Kidney (tissue), 14 donors: Measurements from ENCODE around the gene MPDU1. TPM values are rescaled to one million over a fixed set of nuclear protein-coding genes. Genes with fewer than 3 reads are reported as not detected.

Experiments
- DNase-seq, 5 donors: peaks; one replicate each; pipeline ENCODE4 v3.0.0-alpha.2; 2013 to 2020
- FAIRE-seq: peaks from 2 replicates; lab custom pipeline; 2012; peaks lifted over from hg19 to GRCh38; lab: Jason Lieb, UNC
- H3K27ac ChIP-seq, 2 donors: one replicate each; pipeline ENCODE4 v1.7.0; 2013; ENCODE audit warnings: low read depth in 2 of 2, low read length in 2 of 2, inconsistent platforms in 1 of 2
- H3K27me3 ChIP-seq: one replicate; pipeline ENCODE4 v1.7.1; 2013; ENCODE audit warnings: low read length, inconsistent platforms; ENCODE audit not compliant: control insufficient read depth, insufficient read depth
- H3K36me3 ChIP-seq, 3 donors: one replicate each; pipeline versions ENCODE4 v1.7.0 to v1.7.1; 2013; ENCODE audit warnings: low read length in 3 of 3, control low read depth in 1 of 3, inconsistent platforms in 1 of 3; ENCODE audit not compliant: insufficient read depth in 3 of 3, control insufficient read depth in 2 of 3
- H3K4me1 ChIP-seq, 3 donors: one replicate each; pipeline versions ENCODE4 v1.7.0 to v1.7.1; 2013; ENCODE audit warnings: low read length in 3 of 3, inconsistent platforms in 1 of 3, low read depth in 1 of 3; ENCODE audit not compliant: control insufficient read depth in 2 of 3, insufficient read depth in 2 of 3
- H3K4me3 ChIP-seq, 3 donors: one replicate each; pipeline versions ENCODE4 v1.7.0 to v1.8.1; 2013; ENCODE audit warnings: low read length in 3 of 3, control low read depth in 1 of 3, inconsistent platforms in 1 of 3
- H3K9ac ChIP-seq, 3 donors: one replicate each; pipeline versions ENCODE4 v1.7.0 to v1.7.1; 2013; ENCODE audit warnings: low read length in 3 of 3, control low read depth in 1 of 3, inconsistent platforms in 1 of 3
- H3K9me3 ChIP-seq, 3 donors: one replicate each; pipeline versions ENCODE4 v1.7.0 to v1.7.1; 2013; ENCODE audit warnings: low read length in 3 of 3, control low read depth in 1 of 3, inconsistent platforms in 1 of 3; ENCODE audit not compliant: control insufficient read depth in 2 of 3, insufficient read depth in 1 of 3
- intact Hi-C: fragments of 100-400 bp; cut with DNase I; formaldehyde crosslinking; loops from one replicate; pipeline ENCODE4 v1.11.1; 2022
- polyA plus RNA-seq: library from polyadenylated mRNA; stranded (reverse); fragments of 350-450 nt; fragmentation: Illumina TruSeq; extraction: RNeasy Lipid Tissue Mini Kit (QIAGEN cat#74804); gene quantifications from one replicate; pipeline ENCODE4 v1.2.3, GENCODE V29; 2014; ENCODE audit warnings: low read depth, low replicate concordance; ENCODE audit not compliant: insufficient read depth
- total RNA-seq: library from RNA; stranded (reverse); fragmentation: NEBNext Ultra II Directional; extraction: Animal tissue kit (Norgen Biotek cat#: 25700); gene quantifications from one replicate; pipeline ENCODE4 v1.2.1, GENCODE V29; 2021
- TF ChIP-seq, protein P1 (sequence below): IDR thresholded peaks from 3 replicates; pipeline ENCODE4 v1.5.1; 2012; ENCODE audit warnings: mild to moderate bottlenecking, moderate library complexity, borderline replicate concordance; ENCODE audit not compliant: insufficient read depth; ENCODE audit errors: extremely low read depth
- donor health status: control.
- donor health status: control.
- donor health status: control.
- donor health status: control.
- donor health status: control.
- donor health status: DM: yes; HTN: yes; CAD: no.
- donor health status: Normal renal cell carcinoma (clear cell type).

MPDU1 gene
- total and polyA plus RNA-seq, 2 donors from 2014 or later: 54.2 to 145 TPM

DNA sequence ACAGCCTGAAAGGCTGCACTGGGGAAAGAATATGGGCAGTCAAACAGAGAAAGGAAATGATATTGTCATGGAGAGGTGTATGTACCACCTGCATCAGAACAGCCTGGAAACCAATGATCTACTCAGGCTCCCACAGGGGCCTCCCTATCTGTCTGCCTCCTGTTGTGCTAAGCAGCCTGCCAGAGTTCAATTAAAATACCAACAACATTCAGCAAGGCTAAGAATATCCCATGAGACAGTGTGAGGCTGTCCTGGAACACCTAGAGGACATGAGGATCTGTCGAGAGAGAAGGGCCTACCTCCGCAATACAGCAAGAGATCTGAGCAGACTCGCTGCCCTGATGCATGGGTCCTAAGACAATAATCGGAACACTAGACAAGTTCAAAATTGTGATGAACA is 22.6 kb downstream of the MPDU1 start:
- FAIRE-seq: no peak
- no peaks in the 10 kb centered on the region for H3K27me3 ChIP-seq
- intact Hi-C loops: no loop called here
- peaks cover 6 to 29% (median 23%) of the 10 kb centered on the region in 3 donors for H3K36me3 ChIP-seq
- H3K9ac ChIP-seq: no peak overlapping the region
- H3K27ac ChIP-seq: no peak overlapping the region
- DNase-seq: no peak
- H3K4me1 ChIP-seq: peaks cover 0 to under 1% (median 0%) of the 10 kb centered on the region in 3 donors
- H3K9me3 ChIP-seq: no peaks in the 10 kb centered on the region
- TF ChIP-seq, protein P1, sequence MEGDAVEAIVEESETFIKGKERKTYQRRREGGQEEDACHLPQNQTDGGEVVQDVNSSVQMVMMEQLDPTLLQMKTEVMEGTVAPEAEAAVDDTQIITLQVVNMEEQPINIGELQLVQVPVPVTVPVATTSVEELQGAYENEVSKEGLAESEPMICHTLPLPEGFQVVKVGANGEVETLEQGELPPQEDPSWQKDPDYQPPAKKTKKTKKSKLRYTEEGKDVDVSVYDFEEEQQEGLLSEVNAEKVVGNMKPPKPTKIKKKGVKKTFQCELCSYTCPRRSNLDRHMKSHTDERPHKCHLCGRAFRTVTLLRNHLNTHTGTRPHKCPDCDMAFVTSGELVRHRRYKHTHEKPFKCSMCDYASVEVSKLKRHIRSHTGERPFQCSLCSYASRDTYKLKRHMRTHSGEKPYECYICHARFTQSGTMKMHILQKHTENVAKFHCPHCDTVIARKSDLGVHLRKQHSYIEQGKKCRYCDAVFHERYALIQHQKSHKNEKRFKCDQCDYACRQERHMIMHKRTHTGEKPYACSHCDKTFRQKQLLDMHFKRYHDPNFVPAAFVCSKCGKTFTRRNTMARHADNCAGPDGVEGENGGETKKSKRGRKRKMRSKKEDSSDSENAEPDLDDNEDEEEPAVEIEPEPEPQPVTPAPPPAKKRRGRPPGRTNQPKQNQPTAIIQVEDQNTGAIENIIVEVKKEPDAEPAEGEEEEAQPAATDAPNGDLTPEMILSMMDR: no peak
- no peak overlapping the region for H3K4me3 ChIP-seq

DNA sequence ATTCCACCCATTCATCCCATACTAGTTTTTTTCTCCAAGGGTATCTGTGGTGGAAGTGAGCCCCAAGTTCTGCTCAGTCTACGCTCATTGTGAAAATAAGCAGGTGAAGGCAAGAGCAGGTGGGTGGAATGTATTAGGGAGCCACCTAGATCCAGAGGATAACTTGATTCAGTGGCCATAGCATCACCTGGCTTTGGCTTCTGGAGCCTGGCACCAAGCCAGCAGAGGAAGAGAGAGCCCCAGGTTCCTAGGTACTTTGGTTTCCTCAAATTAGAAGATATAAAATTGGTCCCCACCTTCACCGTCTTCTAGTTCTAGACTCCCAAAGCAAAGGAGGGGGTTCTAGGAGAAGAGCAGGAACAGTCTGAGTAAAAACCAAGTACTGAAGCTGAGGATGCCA is 27.0 kb downstream of the MPDU1 start:
- DNase-seq (no peak), FAIRE-seq (no peak)
- no peak overlapping the region for H3K27ac ChIP-seq
- H3K4me3 ChIP-seq: no peak overlapping the region
- TF ChIP-seq, protein P1: no peak
- peaks cover 4 to 22% (median 17%) of the 10 kb centered on the region in 3 donors for H3K4me1 ChIP-seq
- H3K9ac ChIP-seq: no peak overlapping the region
- intact Hi-C loops: no loop called here
- peaks cover 2 to 5% (median 3%) of the 10 kb centered on the region in 3 donors for H3K36me3 ChIP-seq
- H3K27me3 ChIP-seq: no peaks in the 10 kb centered on the region
- no peaks in the 10 kb centered on the region for H3K9me3 ChIP-seq

DNA sequence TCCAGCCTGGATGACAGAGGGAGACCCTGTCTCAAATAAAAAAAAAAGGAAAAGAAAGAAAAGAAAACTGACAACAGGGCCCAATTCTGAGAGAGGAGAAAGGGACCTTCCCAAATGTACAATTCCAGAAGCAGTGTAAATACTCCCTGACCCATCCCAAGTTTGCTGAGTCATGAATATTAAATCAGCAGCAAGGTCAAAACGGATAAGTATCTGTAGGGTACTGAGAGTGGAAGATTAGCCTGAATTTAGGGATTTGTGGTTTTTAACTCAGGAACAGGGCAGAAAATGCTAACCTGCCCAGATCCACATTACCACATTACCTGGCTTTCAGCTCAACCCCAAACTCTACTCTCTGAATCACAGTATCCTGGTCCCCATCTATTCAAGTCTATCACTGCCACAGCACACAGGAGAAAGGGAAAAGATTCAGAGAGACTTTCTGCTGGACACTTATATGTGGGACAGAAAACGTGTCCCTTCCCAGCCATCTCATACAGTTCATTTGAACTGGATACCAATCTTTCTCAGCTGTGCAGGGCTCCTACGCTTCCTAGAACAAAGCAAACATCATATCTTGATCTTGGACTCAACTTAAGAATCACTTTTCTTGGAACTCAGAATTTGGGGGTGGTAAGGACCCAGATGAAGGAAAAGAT is 28.1 kb downstream of the MPDU1 start:
- Histone ChIP-seq H3K36me3 (peaks cover 2 to 3% (median 3%) of the 10 kb centered on the region in 3 donors), H3K9ac (peak overlapping the region in 2 of 3 donors; percentile 23 to 53), H3K27ac (peak overlapping the region in 1 of 2 donors; percentile 15), H3K4me3 (peak overlapping the region; percentile 3 to 28 (median 7)), H3K4me1 (peaks cover 4 to 22% (median 17%) of the 10 kb centered on the region in 3 donors), H3K27me3 (no peaks in the 10 kb centered on the region), H3K9me3 (no peaks in the 10 kb centered on the region)
- no peak for DNase-seq
- TF ChIP-seq, protein P1: no peak
- intact Hi-C loops: no loop called here
- FAIRE-seq: no peak
